Bone marrow (tissue), 2 donors: Measurements from ENCODE around the gene C6orf15.
"Not testable (repeated sequence)": the region's sequence is repeated elsewhere in the genome, so short reads cannot be mapped to it uniquely, and the experiment has no call there.

Experiments
- DNase-seq, 2 donors: peaks; one replicate each; lab custom pipeline; 2025; lab: John Stamatoyannopoulos, UW

C6orf15 gene

GRCh38 chr6:31067891-31068668 is 44.3 kb downstream of the C6orf15 start:
- not testable (repeated sequence) for DNase-seq

- DNase-seq, result not testable (repeated sequence)
Observed at GRCh38 chr6:31067028-31067427, 45.3 kb downstream of the C6orf15 start.

GRCh38 chr6:31065556-31065955 is 46.8 kb downstream of the C6orf15 start:
- no peak for DNase-seq

GRCh38 chr6:31063906-31064435 is 48.4 kb downstream of the C6orf15 start:
- DNase-seq, result no peak
